Progenitor cell of endocrine pancreas (in vitro differentiated cells): ENCODE data around the gene NOD1. TPM values are rescaled to one million over a fixed set of nuclear protein-coding genes. Genes with fewer than 3 reads are reported as not detected.

ENCODE experiments used
- DNase-seq: peaks from one replicate; pipeline ENCODE4 v3.0.0; 2021; ENCODE audit warnings: low spot score; ENCODE audit not compliant: unreplicated experiment
- H3K27ac Mint-ChIP-seq: 2 replicates; pipeline ENCODE4 v1.8.0; 2021; ENCODE audit warnings: mild to moderate bottlenecking, moderate library complexity, mixed read lengths
- H3K27me3 Mint-ChIP-seq: 2 replicates; pipeline ENCODE4 v1.8.0; 2021; ENCODE audit warnings: mixed read lengths
- H3K36me3 Mint-ChIP-seq: 2 replicates; pipeline ENCODE4 v1.8.0; 2022; ENCODE audit warnings: mixed read lengths; ENCODE audit not compliant: insufficient read depth
- H3K4me1 Mint-ChIP-seq: 2 replicates; pipeline ENCODE4 v1.8.0; 2021; ENCODE audit warnings: low read depth, mixed read lengths
- H3K4me3 Mint-ChIP-seq: 2 replicates; pipeline ENCODE4 v1.8.0; 2021; ENCODE audit warnings: low read depth, mild to moderate bottlenecking, moderate library complexity, mixed read lengths
- H3K9me3 Mint-ChIP-seq: 2 replicates; pipeline ENCODE4 v1.8.0; 2021; ENCODE audit warnings: low read depth, mixed read lengths
- CTCF ChIP-seq: fragments of 200-600 bp; sonication (generic); IDR thresholded peaks from one replicate; pipeline ENCODE4 v1.5.0; 2021; ENCODE audit warnings: antibody characterized with exemption, mild to moderate bottlenecking; ENCODE audit not compliant: unreplicated experiment
- total RNA-seq: library from RNA; stranded (reverse); gene quantifications from 2 replicates; pipeline ENCODE4 v1.2.1, GENCODE V29; 2021

NOD1 gene
- total RNA-seq, 1 donor from 2014 or later, result 2.9 TPM

DNA sequence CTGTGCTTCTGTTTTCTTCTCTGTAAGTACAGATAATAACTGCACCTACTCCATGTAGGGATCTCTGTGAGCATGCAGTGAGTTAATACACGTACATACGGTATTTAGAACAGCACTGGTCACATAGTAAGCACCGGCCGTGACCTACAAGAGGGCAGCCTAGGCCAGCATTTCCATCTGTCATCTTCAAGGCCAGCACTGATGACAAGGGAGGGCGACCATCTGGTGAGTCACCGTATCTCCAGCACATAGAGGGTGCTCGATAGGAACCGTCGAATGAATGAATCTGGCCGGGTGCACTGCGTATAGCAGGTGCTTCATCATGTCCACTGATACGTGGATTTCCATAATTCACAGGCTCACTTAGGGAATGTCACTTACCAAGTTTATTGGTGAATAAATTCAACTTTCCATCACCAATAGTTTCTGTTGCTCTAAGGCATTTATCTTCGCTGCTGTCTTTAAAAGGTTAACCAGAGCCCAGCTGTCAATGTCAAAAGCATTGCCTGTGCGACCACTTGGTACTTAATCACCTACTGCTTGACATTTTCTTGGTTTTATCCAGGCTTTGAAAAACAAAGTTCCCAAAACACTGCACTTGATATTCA is 8.3 kb downstream of the NOD1 start:
- H3K27me3 Mint-ChIP-seq, result no peaks in the 10 kb centered on the region
- H3K4me3 Mint-ChIP-seq, result no peak overlapping the region
- peaks cover 12% of the 10 kb centered on the region for H3K4me1 Mint-ChIP-seq
- no peak for DNase-seq
- TF ChIP-seq CTCF, result no peak
- H3K9me3 Mint-ChIP-seq, result no peaks in the 10 kb centered on the region
- no peaks in the 10 kb centered on the region for H3K36me3 Mint-ChIP-seq
- H3K27ac Mint-ChIP-seq, result peak overlapping the region; percentile 76

DNA sequence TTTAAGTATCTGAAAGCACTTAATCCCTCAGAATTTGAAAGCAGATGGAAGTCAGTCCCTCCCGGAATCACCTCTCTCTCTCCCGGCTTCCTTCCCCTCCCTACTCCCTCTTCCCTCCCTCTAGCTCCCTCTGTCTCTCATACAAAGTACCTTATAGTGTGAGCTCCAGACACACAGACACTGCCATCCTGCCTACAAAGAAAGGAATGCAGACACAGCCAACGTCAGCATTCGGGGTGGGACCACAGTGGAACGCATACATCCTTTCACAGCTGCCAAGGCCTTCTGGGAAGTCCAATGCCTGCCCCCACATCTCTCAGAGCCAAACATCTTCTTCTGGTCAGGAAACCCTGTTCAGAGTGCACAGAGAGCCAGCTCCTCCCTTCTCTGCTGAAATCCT is 9.3 kb downstream of the NOD1 start:
- Mint-ChIP-seq H3K4me1 (peaks cover 12% of the 10 kb centered on the region), H3K4me3 (no peak overlapping the region), H3K27ac (no peak overlapping the region), H3K9me3 (no peaks in the 10 kb centered on the region), H3K36me3 (no peaks in the 10 kb centered on the region), H3K27me3 (no peaks in the 10 kb centered on the region)
- DNase-seq, result no peak
- TF ChIP-seq CTCF, result peak; percentile 23

- no peak for DNase-seq
- Mint-ChIP-seq H3K9me3 (no peaks in the 10 kb centered on the region), H3K27me3 (no peaks in the 10 kb centered on the region), H3K4me1 (peaks cover 12% of the 10 kb centered on the region), H3K4me3 (no peak overlapping the region), H3K27ac (no peak overlapping the region), H3K36me3 (no peaks in the 10 kb centered on the region)
- TF ChIP-seq CTCF, result no peak
Observed at GRCh38 chr7:30468791-30469190, 9.8 kb downstream of the NOD1 start.

GRCh38 chr7:30468041-30468440 is 10.5 kb downstream of the NOD1 start:
- TF ChIP-seq CTCF, result no peak
- no peak overlapping the region for H3K4me3 Mint-ChIP-seq
- no peak for DNase-seq
- H3K9me3 Mint-ChIP-seq, result no peaks in the 10 kb centered on the region
- H3K4me1 Mint-ChIP-seq, result peaks cover 12% of the 10 kb centered on the region
- H3K27me3 Mint-ChIP-seq, result no peaks in the 10 kb centered on the region
- no peaks in the 10 kb centered on the region for H3K36me3 Mint-ChIP-seq
- no peak overlapping the region for H3K27ac Mint-ChIP-seq

GRCh38 chr7:30467271-30467670 is 11.3 kb downstream of the NOD1 start:
- DNase-seq, result no peak
- Mint-ChIP-seq H3K27ac (no peak overlapping the region), H3K9me3 (no peaks in the 10 kb centered on the region), H3K4me1 (peaks cover 12% of the 10 kb centered on the region), H3K27me3 (no peaks in the 10 kb centered on the region), H3K4me3 (no peak overlapping the region), H3K36me3 (no peaks in the 10 kb centered on the region)
- no peak for TF ChIP-seq CTCF
